Right cardiac atrium (tissue), 5 donors: ENCODE measurements around the gene CIDEA. TPM values are rescaled to one million over a fixed set of nuclear protein-coding genes. Genes with fewer than 3 reads are reported as not detected.

Experiments
- ATAC-seq, 2 donors: fragments of 200-7000 bp; cut with Tn5 transposase; one replicate each; pipeline versions ENCODE4 v1.8.0 to v1.9.1; 2020; ENCODE audit warnings: moderate library complexity in 2 of 2, mild to moderate bottlenecking in 1 of 2
- DNase-seq, 3 donors: peaks; one replicate each; pipeline ENCODE4 v3.0.0-alpha.2; 2020
- H3K27ac ChIP-seq: one replicate; pipeline ENCODE4 v1.5.1; 2013; ENCODE audit warnings: mild to moderate bottlenecking, low read length, control low read depth, moderate library complexity
- H3K27me3 ChIP-seq: one replicate; pipeline ENCODE4 v1.6.1; 2013; ENCODE audit not compliant: control insufficient read depth, insufficient read depth
- H3K4me1 ChIP-seq: one replicate; pipeline ENCODE4 v1.6.1; 2013; ENCODE audit warnings: low read length; ENCODE audit not compliant: control insufficient read depth, insufficient read depth
- H3K4me3 ChIP-seq: one replicate; pipeline ENCODE4 v1.5.1; 2013; ENCODE audit warnings: low read length, control low read depth
- H3K9me3 ChIP-seq: one replicate; pipeline ENCODE4 v1.6.1; 2013; ENCODE audit warnings: low read length; ENCODE audit not compliant: control insufficient read depth
- WGBS: extraction: QIAGEN DNeasy Blood & Tissue Kit; methylation state at CpG from one replicate; pipeline ENCODE4 v1.1.7; 2013; 5-methylcytosine and 5-hydroxymethylcytosine counted together
- intact Hi-C, 4 donors: fragments of 100-400 bp; cut with DNase I; formaldehyde crosslinking; loops; one replicate each; pipeline versions ENCODE4 v1.11.0 to v1.14.0; 2022 to 2023
- polyA plus RNA-seq: library from polyadenylated mRNA; stranded (reverse); fragments of 200-250 nt; gene quantifications from one replicate; pipeline ENCODE4 v1.2.3, GENCODE V29; 2013
- total RNA-seq, 4 donors: library from RNA; stranded (reverse); fragmentation: NEBNext Ultra II Directional; extraction: Animal tissue kit (Norgen Biotek cat#: 25700); gene quantifications; one replicate each; pipeline ENCODE4 v1.2.1, GENCODE V29; 2021
- donor health status: healthy with polysubstance abuse.
- donor health status: DM: no; HTN: yes; CAD: no.
- donor health status: DM: no; HTN: no; CAD: no.
- donor health status: DM: no; HTN: yes; CAD: no; lungs with severe emphysema.
- donor health status: DM: yes; HTN: yes; CAD: no.

Gene CIDEA
- total and polyA plus RNA-seq, 5 donors, result 0.26 to 6.0 (median 0.77) TPM

GRCh38 chr18:12313530-12314245, 59.5 kb downstream of the CIDEA start:
- Histone ChIP-seq H3K4me3 (no peak overlapping the region), H3K9me3 (no peaks in the 10 kb centered on the region), H3K27ac (peak overlapping the region; percentile 66), H3K27me3 (no peaks in the 10 kb centered on the region), H3K4me1 (peaks cover 10% of the 10 kb centered on the region)
- no peak for DNase-seq
- intact Hi-C loops, result loop anchor here in 1 of 4 donors (10.0 kb wide), 1 partner anchor 61 kb away; the partner anchor contains the start of gene AFG3L2
- no peak for ATAC-seq
- WGBS, result 76% methylated on average over 5 of the region's 5 CpGs

- no peak for ATAC-seq
Observed at GRCh38 chr18:12314591-12315305, 60.6 kb downstream of the CIDEA start.

GRCh38 chr18:12315490-12315889, 61.3 kb downstream of the CIDEA start:
- intact Hi-C loops, result loop anchor here in 1 of 4 donors (10.0 kb wide), 1 partner anchor 59 kb away; the partner anchor contains the start of gene AFG3L2
- peak; percentile 25 to 63 for ATAC-seq
- Histone ChIP-seq H3K27ac (peak overlapping the region; percentile 19), H3K27me3 (no peaks in the 10 kb centered on the region), H3K4me3 (no peak overlapping the region), H3K9me3 (no peaks in the 10 kb centered on the region), H3K4me1 (peaks cover 10% of the 10 kb centered on the region)
- DNase-seq, result peak in 2 of 3 donors; percentile 68 to 75
- WGBS, result 49% methylated on average over 10 of the region's 10 CpGs

More at GRCh38 chr18:12314591-12315305, 60.6 kb downstream of the CIDEA start:
- Histone ChIP-seq H3K9me3 (no peaks in the 10 kb centered on the region), H3K4me1 (peaks cover 10% of the 10 kb centered on the region), H3K27me3 (no peaks in the 10 kb centered on the region), H3K4me3 (no peak overlapping the region), H3K27ac (peak overlapping the region; percentile 59)
- intact Hi-C loops, result loop anchor here in 1 of 4 donors (10.0 kb wide), 1 partner anchor 60 kb away; the partner anchor contains the start of gene AFG3L2
- 82% methylated on average over 1 of the region's 1 CpG for WGBS
- DNase-seq, result no peak

- ATAC-seq (peak; percentile 76 to 81), DNase-seq (peak; percentile 83 to 90 (median 87))
- Histone ChIP-seq H3K27ac (peak overlapping the region; percentile 37), H3K4me3 (no peak overlapping the region), H3K27me3 (no peaks in the 10 kb centered on the region), H3K4me1 (peaks cover 7% of the 10 kb centered on the region), H3K9me3 (no peaks in the 10 kb centered on the region)
- intact Hi-C loops, result loop anchor here in 1 of 4 donors (10.0 kb wide), 1 partner anchor 59 kb away; the partner anchor contains the start of gene AFG3L2
- WGBS, result 37% methylated on average over 5 of the region's 5 CpGs
Observed at GRCh38 chr18:12315911-12316310, 61.8 kb downstream of the CIDEA start.

- intact Hi-C loops, result loop anchor here in 1 of 4 donors (10.0 kb wide), 1 partner anchor 57 kb away; the partner anchor contains the start of gene AFG3L2
- Histone ChIP-seq H3K27ac (peak overlapping the region; percentile 84), H3K4me1 (peaks cover 10% of the 10 kb centered on the region), H3K27me3 (no peaks in the 10 kb centered on the region), H3K9me3 (no peaks in the 10 kb centered on the region), H3K4me3 (no peak overlapping the region)
- WGBS, result 28% methylated on average over 6 of the region's 6 CpGs
- DNase-seq (no peak), ATAC-seq (peak; percentile 74 to 79)
Observed at GRCh38 chr18:12317664-12318333, 63.6 kb downstream of the CIDEA start.

- Histone ChIP-seq H3K27me3 (no peaks in the 10 kb centered on the region), H3K27ac (peak overlapping the region; percentile 84), H3K4me1 (peaks cover 10% of the 10 kb centered on the region), H3K9me3 (no peaks in the 10 kb centered on the region), H3K4me3 (no peak overlapping the region)
- WGBS, result 25% methylated on average over 5 of the region's 5 CpGs
- ATAC-seq (peak; percentile 31 to 58), DNase-seq (no peak)
- intact Hi-C loops, result loop anchor here in 1 of 4 donors (10.0 kb wide), 1 partner anchor 56 kb away; the partner anchor contains the start of gene AFG3L2
Observed at GRCh38 chr18:12318334-12318697, 64.2 kb downstream of the CIDEA start.

GRCh38 chr18:12318857-12319256, 64.7 kb downstream of the CIDEA start:
- 63% methylated on average over 5 of the region's 5 CpGs for WGBS
- Histone ChIP-seq H3K27me3 (no peaks in the 10 kb centered on the region), H3K9me3 (no peaks in the 10 kb centered on the region), H3K4me3 (no peak overlapping the region), H3K4me1 (peaks cover 10% of the 10 kb centered on the region), H3K27ac (peak overlapping the region; percentile 84)
- ATAC-seq (no peak), DNase-seq (no peak)
- intact Hi-C loops, result loop anchor here in 1 of 4 donors (10.0 kb wide), 1 partner anchor 56 kb away; the partner anchor contains the start of gene AFG3L2

GRCh38 chr18:12321333-12321732, 67.2 kb downstream of the CIDEA start:
- H3K27ac ChIP-seq, result no peak overlapping the region
- DNase-seq (no peak), ATAC-seq (no peak)
- 47% methylated on average over 4 of the region's 4 CpGs for WGBS
- H3K4me3 ChIP-seq, result no peak overlapping the region
- peaks cover 8% of the 10 kb centered on the region for H3K4me1 ChIP-seq
- no peaks in the 10 kb centered on the region for H3K27me3 ChIP-seq
- intact Hi-C loops, result no loop called here
- H3K9me3 ChIP-seq, result no peaks in the 10 kb centered on the region

- no peaks in the 10 kb centered on the region for H3K27me3 ChIP-seq
- H3K9me3 ChIP-seq, result no peaks in the 10 kb centered on the region
- intact Hi-C loops, result no loop called here
- ATAC-seq (no peak), DNase-seq (peak in 1 of 3 donors; percentile 64)
- WGBS, result 97% methylated on average over 58 of the region's 58 CpGs
- H3K27ac ChIP-seq, result no peak overlapping the region
- peaks cover 9% of the 10 kb centered on the region for H3K4me1 ChIP-seq
- no peak overlapping the region for H3K4me3 ChIP-seq
Observed at GRCh38 chr18:12324991-12325725, 71.0 kb downstream of the CIDEA start.

GRCh38 chr18:12325726-12326245, 71.6 kb downstream of the CIDEA start:
- 97% methylated on average over 29 of the region's 29 CpGs for whole genome bisulfite sequencing
- DNase-seq (no peak), ATAC-seq (no peak)
- no peak overlapping the region for H3K4me3 ChIP-seq
- intact Hi-C loops, result no loop called here
- no peaks in the 10 kb centered on the region for H3K27me3 ChIP-seq
- H3K4me1 ChIP-seq, result peaks cover 9% of the 10 kb centered on the region
- no peaks in the 10 kb centered on the region for H3K9me3 ChIP-seq
- H3K27ac ChIP-seq, result no peak overlapping the region
